Measurements from ENCODE around the gene PRDM15.

PRDM15 gene

GRCh38 chr21:41879190-41879998 lies at the start of gene PRDM15:
TSS of gene PRDM15 (minus strand) at chr21:41879344. CDS start at chr21:41860363, 18,981 bp downstream.
- peak; percentile 65 to 70 for DNase-seq (ENCODE audit: low read depth in 2 of 2)

- no peak for DNase-seq (ENCODE audit: low read depth in 2 of 2)
Observed at GRCh38 chr21:41928621-41929220, 49.6 kb upstream of the PRDM15 start.

GRCh38 chr21:41927727-41928409 lies 48.7 kb upstream of the PRDM15 start:
- no peak for DNase-seq (ENCODE audit: low read depth in 2 of 2)

GRCh38 chr21:41926807-41927171 lies 47.6 kb upstream of the PRDM15 start:
- DNase-seq (ENCODE audit: low read depth in 2 of 2) = no peak

GRCh38 chr21:41926117-41926806 lies 47.1 kb upstream of the PRDM15 start:
- DNase-seq (ENCODE audit: low read depth in 2 of 2) = no peak

GRCh38 chr21:41925767-41926116 lies 46.6 kb upstream of the PRDM15 start:
- DNase-seq (ENCODE audit: low read depth in 2 of 2) = no peak

- DNase-seq (ENCODE audit: low read depth in 2 of 2) = no peak
Observed at GRCh38 chr21:41924368-41924754, 45.2 kb upstream of the PRDM15 start.

- DNase-seq (ENCODE audit: low read depth in 2 of 2) = no peak
Observed at GRCh38 chr21:41923631-41924367, 44.7 kb upstream of the PRDM15 start.

GRCh38 chr21:41923186-41923585 lies 44.0 kb upstream of the PRDM15 start:
- no peak for DNase-seq (ENCODE audit: low read depth in 2 of 2)

- DNase-seq (ENCODE audit: low read depth in 2 of 2) = no peak
Observed at GRCh38 chr21:41921021-41921420, 41.9 kb upstream of the PRDM15 start.

- no peak for DNase-seq (ENCODE audit: low read depth in 2 of 2)
Observed at GRCh38 chr21:41920476-41920875, 41.3 kb upstream of the PRDM15 start.

GRCh38 chr21:41919666-41920398 lies 40.7 kb upstream of the PRDM15 start:
- no peak for DNase-seq (ENCODE audit: low read depth in 2 of 2)

- no peak for DNase-seq (ENCODE audit: low read depth in 2 of 2)
Observed at GRCh38 chr21:41918561-41919358, 39.6 kb upstream of the PRDM15 start.

GRCh38 chr21:41917531-41917930 lies 38.4 kb upstream of the PRDM15 start:
- no peak for DNase-seq (ENCODE audit: low read depth in 2 of 2)

- DNase-seq (ENCODE audit: low read depth in 2 of 2) = no peak
Observed at GRCh38 chr21:41916888-41917433, 37.8 kb upstream of the PRDM15 start.

- no peak for DNase-seq (ENCODE audit: low read depth in 2 of 2)
Observed at GRCh38 chr21:41914965-41915364, 35.8 kb upstream of the PRDM15 start.

GRCh38 chr21:41914358-41914757 lies 35.2 kb upstream of the PRDM15 start:
- no peak for DNase-seq (ENCODE audit: low read depth in 2 of 2)

GRCh38 chr21:41913230-41913629 lies 34.1 kb upstream of the PRDM15 start:
- DNase-seq (ENCODE audit: low read depth in 2 of 2) = no peak

GRCh38 chr21:41908829-41909228 lies 29.7 kb upstream of the PRDM15 start:
- DNase-seq (ENCODE audit: low read depth in 2 of 2) = no peak

Data from stimulated activated CD8-positive, alpha-beta memory T cell treated with anti-CD3 and anti-CD28 coated beads, Interleukin-2, amount 100 ng/mL, for 1 hour (primary cell).